Heart left ventricle (tissue), 16 donors: ENCODE data around the gene BCL2L12. TPM values are rescaled to one million over a fixed set of nuclear protein-coding genes. Genes with fewer than 3 reads are reported as not detected.
A peak's percentile ranks its signal among the peaks of the same experiment; 100 is the strongest.
"Not testable (repeated sequence)": the region's sequence is repeated elsewhere in the genome, so short reads cannot be mapped to it uniquely, and the experiment has no call there.

Experiments used
- ATAC-seq, 4 donors: fragments of 200-7000 bp; cut with Tn5 transposase; one replicate each; pipeline ENCODE4 v1.9.1; 2020 to 2022; ENCODE audit warnings: moderate library complexity in 4 of 4, mild to moderate bottlenecking in 3 of 4, moderate number of reproducible peaks in 1 of 4
- DNase-seq, 5 donors: peaks; one replicate each; pipeline ENCODE4 v3.0.0-alpha.2; 2020
- H3K27ac ChIP-seq, 12 donors: fragments of 200-600 bp; sonication (generic) in 4 of 12; one replicate each; pipeline versions ENCODE4 v1.5.0 to v1.8.0; 2016 to 2022; ENCODE audit warnings: mild to moderate bottlenecking in 2 of 12
- H3K27me3 ChIP-seq, 9 donors: fragments of 200-600 bp; sonication (generic) in 2 of 9; one replicate each; pipeline versions ENCODE4 v1.5.1 to v1.8.0; 2016 to 2022; ENCODE audit warnings: mild to moderate bottlenecking in 3 of 9
- H3K36me3 ChIP-seq, 9 donors: fragments of 200-600 bp; sonication (generic) in 2 of 9; one replicate each; pipeline versions ENCODE4 v1.5.0 to v1.8.0; 2018 to 2022; ENCODE audit warnings: mild to moderate bottlenecking in 2 of 9
- H3K4me1 ChIP-seq, 12 donors: fragments of 200-600 bp; sonication (generic) in 4 of 12; one replicate each; pipeline versions ENCODE4 v1.5.0 to v1.8.0; 2016 to 2022; ENCODE audit warnings: mild to moderate bottlenecking in 3 of 12
- H3K4me3 ChIP-seq, 12 donors: fragments of 200-600 bp; sonication (generic) in 4 of 12; one replicate each; pipeline versions ENCODE4 v1.5.0 to v1.8.0; 2017 to 2022; ENCODE audit warnings: mild to moderate bottlenecking in 9 of 12, moderate library complexity in 4 of 12
- H3K9me3 ChIP-seq, 12 donors: fragments of 200-600 bp; sonication (generic) in 4 of 12; one replicate each; pipeline versions ENCODE4 v1.5.0 to v1.8.0; 2016 to 2022; ENCODE audit warnings: mild to moderate bottlenecking in 1 of 12
- CTCF ChIP-seq, 12 donors: fragments of 200-600 bp; sonication (generic) in 4 of 12; IDR thresholded peaks; one replicate each; pipeline versions ENCODE4 v1.5.0 to v1.8.0; 2018 to 2022; ENCODE audit warnings: antibody characterized with exemption in 12 of 12, mild to moderate bottlenecking in 5 of 12
- POLR2A ChIP-seq, 2 donors: fragments of 450-650 bp; IDR thresholded peaks; one replicate each; pipeline ENCODE4 v1.6.1; 2017; ENCODE audit warnings: antibody characterized with exemption in 2 of 2, mild to moderate bottlenecking in 2 of 2, moderate library complexity in 2 of 2
- WGBS, 4 donors: extraction: QIAGEN DNeasy Blood & Tissue Kit in 2 of 4; methylation state at CpG; one replicate each; pipeline versions ENCODE4 v1.1.5 to v1.1.7; 2013 to 2018; 5-methylcytosine and 5-hydroxymethylcytosine counted together
- intact Hi-C, 10 donors: fragments of 100-400 bp; cut with DNase I; formaldehyde crosslinking; loops; one replicate each; pipeline versions ENCODE4 v1.11.1 to v1.14.2; 2022
- polyA plus RNA-seq, 2 donors: library from polyadenylated mRNA; stranded (reverse); fragments of 200-250 nt; gene quantifications; one replicate each; pipeline ENCODE4 v1.2.3, GENCODE V29; 2013
- total RNA-seq, 9 donors: library from RNA; depleted of rRNA in 2 of 9; stranded (reverse); fragments of >200 nt in 2 of 9; fragmentation: NEBNext Ultra II Directional in 3 of 9; extraction: Animal tissue kit (Norgen Biotek cat#: 25700) in 3 of 9; gene quantifications; one replicate each; pipeline versions ENCODE4 v1.1.0 to v1.2.4, GENCODE V29; 2016 to 2023
- donor health status: ischemic (EF 13 %, LVEDD 7.1; RV severe dilation, severe dysfunction).
- donor health status: healthy with polysubstance abuse.
- donor health status: DM: no; HTN: yes; CAD: no.
- donor health status: DM: no; HTN: no; CAD: no.
- donor health status: ischemic (EF 25% LVEDD 6.9; RV normal size, moderate dysfunction).
- donor health status: ischemic (EF 25% LVEDD 5.7; RV mildly dilated, moderate dysfunction).
- donor health status: healthy.
- donor health status: DM: yes; HTN: yes; CAD: no.
- donor health status: ischemic (EF 35%, LVEDD 5.7; RV mildly dilated, moderate dysfunction).
- donor health status: nonischemic (EF 11% LVEDD 7.7; RV severe dilation, severe dysfunction).
- donor health status: DM: yes; HTN: yes; CAD: no.
- donor health status: PGD.
- donor health status: ischemic (EF 29% LVEDD 5.4; RV normal size, mild dysfunction).
- donor health status: nonischemic (EF 23%, LVEDD 6.1; RV moderate dilation, normal function).

Gene BCL2L12
- total and polyA plus RNA-seq, 11 donors: 5.9 to 18.6 (median 10.5) TPM

GRCh38 chr19:49631610-49632192 lies 34.0 kb upstream of the BCL2L12 start:
- Histone ChIP-seq H3K27ac (peak overlapping the region in 1 of 12 donors; percentile 38), H3K4me1 (peaks cover 0 to 35% (median 24%) of the 10 kb centered on the region in 12 donors), H3K27me3 (no peaks in the 10 kb centered on the region), H3K4me3 (no peak overlapping the region), H3K36me3 (peaks cover 0 to 32% (median 15%) of the 10 kb centered on the region in 9 donors), H3K9me3 (no peaks in the 10 kb centered on the region)
- 87 to 89% (median 88%) methylated on average over 17 to 19 of the region's 19 CpGs for WGBS, 4 donors
- TF ChIP-seq CTCF (IDR thresholded peaks at IDR 0.05) (no peak), POLR2A (IDR thresholded peaks at IDR 0.05) (no peak)
- intact Hi-C loops: loop anchor here in 1 of 10 donors (5.0 kb wide), 1 partner anchor 186 kb away; the partner anchor contains the start of gene MED25
- DNase-seq (no peak), ATAC-seq (no peak)

- 96 to 100% (median 98%) methylated on average over 5 of the region's 5 CpGs for WGBS, 4 donors
These were observed 33.2 kb upstream of the BCL2L12 start for GRCh38 chr19:49632576-49632975.

DNA sequence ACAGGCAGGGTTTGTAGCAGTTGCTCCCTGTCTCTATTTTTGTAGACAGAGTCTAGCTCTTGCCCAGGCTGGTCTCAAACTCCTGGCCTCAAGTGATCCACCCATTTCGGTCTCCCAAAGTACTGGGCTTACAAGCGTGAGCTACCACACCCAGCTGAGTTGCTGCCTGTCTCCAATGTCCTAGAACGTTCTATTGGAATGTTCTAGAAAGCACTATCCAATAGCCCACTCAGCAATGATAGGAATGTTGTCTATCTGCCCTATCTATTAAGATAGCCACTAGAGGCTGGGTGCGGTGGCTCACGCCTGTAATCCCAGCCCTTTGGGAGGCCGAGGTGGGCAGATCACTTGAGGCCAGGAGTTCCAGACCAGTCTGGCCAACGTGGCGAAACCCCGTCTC lies 32.5 kb upstream of the BCL2L12 start:
- H3K27me3 ChIP-seq, H3K9me3 ChIP-seq, H3K4me3 ChIP-seq, H3K27ac ChIP-seq, DNase-seq, ATAC-seq: not testable (repeated sequence)
- H3K4me1 ChIP-seq: peaks cover 0 to 50% (median 33%) of the 10 kb centered on the region in 12 donors
- intact Hi-C loops: loop anchor here in 1 of 10 donors (5.0 kb wide), 1 partner anchor 184 kb away; the partner anchor contains the start of gene MED25
- peaks cover 0 to 24% (median 12%) of the 10 kb centered on the region in 9 donors for H3K36me3 ChIP-seq
- WGBS, 4 donors: 70 to 74% (median 72%) methylated on average over 8 to 9 of the region's 9 CpGs

More at GRCh38 chr19:49632576-49632975, 33.2 kb upstream of the BCL2L12 start:
- no peaks in the 10 kb centered on the region for H3K27me3 ChIP-seq
- no peak overlapping the region for H3K4me3 ChIP-seq
- peaks cover 0 to 43% (median 28%) of the 10 kb centered on the region in 12 donors for H3K4me1 ChIP-seq
- DNase-seq (no peak), ATAC-seq (no peak)
- TF ChIP-seq CTCF (IDR thresholded peaks at IDR 0.05): no peak
- no peak for TF ChIP-seq POLR2A (IDR thresholded peaks at IDR 0.05)
- H3K9me3 ChIP-seq: no peaks in the 10 kb centered on the region
- no peak overlapping the region for H3K27ac ChIP-seq
- peaks cover 0 to 26% (median 12%) of the 10 kb centered on the region in 9 donors for H3K36me3 ChIP-seq
- intact Hi-C loops: loop anchor here in 1 of 10 donors (5.0 kb wide), 1 partner anchor 185 kb away; the partner anchor contains the start of gene MED25

DNA sequence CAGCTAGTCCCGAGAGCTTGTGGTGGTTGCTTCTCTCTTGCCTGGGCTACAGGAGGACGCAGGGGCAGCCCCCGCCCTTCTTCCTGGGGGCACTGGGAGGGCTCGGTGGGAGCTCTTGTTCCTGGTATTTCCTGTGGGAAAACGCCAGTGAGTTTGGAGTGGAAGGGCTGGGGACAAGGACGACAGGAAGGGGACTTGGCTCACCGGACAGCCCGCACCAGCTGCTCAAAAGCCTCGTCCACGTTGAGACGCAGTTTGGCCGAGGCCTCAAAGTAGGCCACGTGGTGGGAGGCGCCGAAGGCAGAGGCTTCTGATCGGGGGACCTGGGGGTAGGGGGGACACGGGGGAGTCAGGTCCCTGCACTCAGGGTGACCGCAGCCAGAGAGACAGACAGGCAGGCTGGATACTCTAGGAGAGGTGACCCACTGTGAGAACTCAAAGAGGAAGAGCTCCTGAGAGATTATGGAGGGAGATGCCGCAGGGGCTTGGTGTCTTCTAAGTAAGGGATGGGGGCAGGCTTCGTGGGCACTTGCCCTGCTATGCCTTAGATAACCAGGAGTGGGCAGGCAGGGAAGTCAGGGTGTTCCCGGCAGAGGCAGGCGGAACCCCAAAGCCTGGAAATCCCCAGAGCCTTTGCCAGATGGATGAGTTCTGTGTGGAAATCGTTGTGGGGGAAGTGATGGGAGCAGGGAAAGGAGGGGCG lies 30.1 kb upstream of the BCL2L12 start:
- peaks cover 0 to 23% (median 12%) of the 10 kb centered on the region in 9 donors for H3K36me3 ChIP-seq
- no peak overlapping the region for H3K4me3 ChIP-seq
- no peaks in the 10 kb centered on the region for H3K9me3 ChIP-seq
- H3K27ac ChIP-seq: peak overlapping the region in 10 of 12 donors; percentile 26 to 61 (median 54)
- ATAC-seq (no peak), DNase-seq (no peak)
- H3K4me1 ChIP-seq: peaks cover 0 to 60% (median 38%) of the 10 kb centered on the region in 12 donors
- intact Hi-C loops: loop anchor here in 5 of 10 donors (5.0 kb wide), 2 partner anchors 38 to 43 kb away; partner anchors contain the start of gene PRR12 (in 4 of the 5)
- TF ChIP-seq POLR2A (IDR thresholded peaks at IDR 0.05): no peak
- peak in 1 of 12 donors; percentile 5 for TF ChIP-seq CTCF (IDR thresholded peaks at IDR 0.05)
- WGBS, 4 donors: 33 to 51% (median 41%) methylated on average over 24 of the region's 24 CpGs
- H3K27me3 ChIP-seq: no peaks in the 10 kb centered on the region
